ENCODE results near the gene ZSCAN20. TPM values are rescaled to one million over a fixed set of nuclear protein-coding genes. Genes with fewer than 3 reads are reported as not detected.

ZSCAN20 gene
- total and polyA plus RNA-seq, 2 of the 4 experiments (the other 2 are of a cell fraction): 2.1 to 11.1 TPM

GRCh38 chr1:33443080-33443704 lies 29.3 kb upstream of the ZSCAN20 start:
- peaks cover 8% of the 10 kb centered on the region for H3K4me1 ChIP-seq (ENCODE audit: control insufficient read depth, insufficient read depth, low read length)
- H2AK5ac ChIP-seq (ENCODE audit: low read depth, low read length): peak overlapping the region; percentile 38
- H2AFZ ChIP-seq (replicated peaks; ENCODE audit: low read length, poor library complexity): peak overlapping the region; percentile 54
- peak overlapping the region; percentile 57 for H3K18ac ChIP-seq (ENCODE audit: low read depth, low read length)
- DNase-seq: peak; percentile 60
- no peak overlapping the region for H4K5ac ChIP-seq (ENCODE audit: low read depth, low read length)
- H3K9me3 ChIP-seq (ENCODE audit: control insufficient read depth, insufficient read depth, low read length): no peaks in the 10 kb centered on the region
- H4K91ac ChIP-seq (ENCODE audit: insufficient read depth, low read depth, low read length): peak overlapping the region; percentile 1; the same call in 1 of the 2 replicates
- peak overlapping the region; percentile 18; the same call in 1 of the 3 replicates for H2BK15ac ChIP-seq (ENCODE audit: low read depth, low read length)
- H3K14ac ChIP-seq (replicated peaks; ENCODE audit: low read depth, low read length): peak overlapping the region; percentile 61
- ChIA-PET CTCF (interaction anchor here (1.0 to 2.2 kb wide), 2 partner anchors 13 to 79 kb away, joined by 3 to 12 read pairs; no protein-coding TSS in a partner anchor), POLR2A (ENCODE audit: unreplicated experiment) (no interaction called here)
- H3K27ac ChIP-seq (ENCODE audit: insufficient read depth, low read length): peak overlapping the region; percentile 54; the same call in 1 of the 2 replicates
- no peak overlapping the region for H3K56ac ChIP-seq (ENCODE audit: extremely low read depth, insufficient read depth, low read length)
- ATAC-seq (ENCODE audit: low read depth): peak; percentile 75
- intact Hi-C loops (cut with micrococcal nuclease): no loop called here
- in situ Hi-C loops (cut with MboI; ENCODE audit: low sequenced_read_pairs): no loop called here
- peak overlapping the region; percentile 68; the same call in 1 of the 2 replicates for H2BK120ac ChIP-seq (ENCODE audit: low read depth, low read length)
- WGBS, 2 experiments (ENCODE audit: extremely low coverage in 2 of 2, insufficient read length in 1 of 2): 0% methylated on average over 1 of the region's 4 CpGs; no CpG with 5 or more reads in 1 of the 2 experiments
- no peaks in the 10 kb centered on the region for H3K36me3 ChIP-seq (ENCODE audit: control insufficient read depth, insufficient read depth, low read length)
- H3K79me1 ChIP-seq (ENCODE audit: low read depth in 1 of 2, low read length in 2 of 2): no peaks in the 10 kb centered on the region
- H3K27me3 ChIP-seq (ENCODE audit: control insufficient read depth, insufficient read depth, low read length): no peaks in the 10 kb centered on the region
- peak overlapping the region; percentile 48 for H2BK20ac ChIP-seq (ENCODE audit: low read depth, low read length)
- H2AK9ac ChIP-seq (replicated peaks; ENCODE audit: low read depth, low read length, poor library complexity): no peak overlapping the region
- no peaks in the 10 kb centered on the region for H4K20me1 ChIP-seq (ENCODE audit: insufficient read depth, low read length)
- H3K4me2 ChIP-seq (ENCODE audit: low read depth, low read length): no peak overlapping the region; the same call in 1 of the 2 replicates
- H3K23ac ChIP-seq (ENCODE audit: low read depth, low read length): no peak overlapping the region
- dilution Hi-C loops (cut with HindIII; ENCODE audit: low sequenced_read_pairs, unreplicated experiment): no loop called here
- no peak overlapping the region for H3K4me3 ChIP-seq (ENCODE audit: insufficient read depth, low read depth, low read length)
- H2BK5ac ChIP-seq (ENCODE audit: low read depth, low read length, poor library complexity, severe bottlenecking): no peak overlapping the region
- BruUV-seq (replicated peaks): no TSS peak
- peaks cover 6% of the 10 kb centered on the region for H3K9me1 ChIP-seq (ENCODE audit: insufficient read depth, low read length)
- H3K9ac ChIP-seq (ENCODE audit: low read depth, low read length): no peak overlapping the region; the same call in 1 of the 2 replicates
- H4K8ac ChIP-seq (ENCODE audit: low read depth in 2 of 2, low read length in 2 of 2): peak overlapping the region in 1 of 2 experiments; percentile 38; a peak in 3 of 4 replicates
- TF ChIP-seq BHLHE40 (IDR thresholded peaks at IDR 0.05; ENCODE audit: low read depth, low read length): no peak
- peak overlapping the region; percentile 24 for H3K4ac ChIP-seq (ENCODE audit: low read depth, low read length)

All from IMR-90 (cell line).